IMR-90 (cell line): ENCODE data around the gene TMEM139. TPM values are rescaled to one million over a fixed set of nuclear protein-coding genes. Genes with fewer than 3 reads are reported as not detected.

ENCODE experiments used
- ATAC-seq: fragments of 200-7000 bp; cut with Tn5 transposase; 2 replicates; pipeline ENCODE4 v1.9.1; 2020; ENCODE audit warnings: low read depth, mild to moderate bottlenecking, moderate library complexity
- BruUV-seq: library from RNA; stranded (reverse); fragments of 400-500 nt; replicated peaks from 2 replicates; lab custom pipeline; 2021; lab: Mats Ljungman, UMichigan
- CTCF ChIA-PET: fragments of 300-600 bp; formaldehyde crosslinking; extraction: SDS; loops from one replicate; lab custom pipeline; 2021; ENCODE audit warnings: antibody characterized with exemption; lab: Yijun Ruan, JAX
- POLR2A ChIA-PET: fragments of 300-600 bp; sonication (Branson Sonifier 250); formaldehyde crosslinking; loops from one replicate; lab custom pipeline; 2022; ENCODE audit warnings: antibody characterized with exemption; ENCODE audit not compliant: unreplicated experiment; lab: Charles Lee
- DNase-seq: peaks from one replicate; pipeline ENCODE4 v3.0.0; 2013
- H2AFZ ChIP-seq: replicated peaks from 2 replicates; pipeline ENCODE3; 2013; ENCODE audit warnings: low read length, mild to moderate bottlenecking; ENCODE audit not compliant: poor library complexity
- H2AK5ac ChIP-seq: 2 replicates; pipeline ENCODE4 v1.6.1; 2013; ENCODE audit warnings: low read depth, low read length, inconsistent platforms
- H2AK9ac ChIP-seq: replicated peaks from 2 replicates; pipeline ENCODE3; 2013; ENCODE audit warnings: mild to moderate bottlenecking, low read depth, low read length, moderate library complexity; ENCODE audit not compliant: poor library complexity
- H2BK120ac ChIP-seq: 2 replicates; pipeline ENCODE4 v1.6.1; 2013; ENCODE audit warnings: low read depth, low read length, inconsistent platforms
- H2BK15ac ChIP-seq: 3 replicates; pipeline ENCODE4 v1.6.1; 2013; ENCODE audit warnings: low read depth, low read length, inconsistent platforms
- H2BK20ac ChIP-seq: 2 replicates; pipeline ENCODE4 v1.6.1; 2013; ENCODE audit warnings: low read depth, mild to moderate bottlenecking, inconsistent platforms, low read length, moderate library complexity
- H2BK5ac ChIP-seq: 2 replicates; pipeline ENCODE4 v1.6.1; 2013; ENCODE audit warnings: mild to moderate bottlenecking, low read depth, low read length, inconsistent platforms; ENCODE audit not compliant: poor library complexity, severe bottlenecking
- H3K14ac ChIP-seq: replicated peaks from 2 replicates; pipeline ENCODE4 v1.6.1; 2013; ENCODE audit warnings: low read depth, low read length, inconsistent platforms
- H3K18ac ChIP-seq: 2 replicates; pipeline ENCODE4 v1.6.1; 2013; ENCODE audit warnings: low read depth, low read length, control low read depth
- H3K23ac ChIP-seq: 2 replicates; pipeline ENCODE4 v1.6.1; 2013; ENCODE audit warnings: low read depth, low read length, inconsistent platforms
- H3K27ac ChIP-seq: 2 replicates; pipeline ENCODE4 v1.5.1; 2013; ENCODE audit warnings: mild to moderate bottlenecking, control low read depth, low read length; ENCODE audit not compliant: insufficient read depth
- H3K27me3 ChIP-seq: 2 replicates; pipeline ENCODE4 v1.6.1; 2013; ENCODE audit warnings: low read length; ENCODE audit not compliant: control insufficient read depth, insufficient read depth
- H3K36me3 ChIP-seq: 2 replicates; pipeline ENCODE4 v1.6.1; 2013; ENCODE audit warnings: low read length, mixed read lengths; ENCODE audit not compliant: control insufficient read depth, insufficient read depth
- H3K4ac ChIP-seq: 2 replicates; pipeline ENCODE4 v1.6.1; 2013; ENCODE audit warnings: low read depth, low read length, inconsistent platforms
- H3K4me1 ChIP-seq: 2 replicates; pipeline ENCODE4 v1.6.1; 2013; ENCODE audit warnings: low read length, mixed read lengths; ENCODE audit not compliant: control insufficient read depth, insufficient read depth
- H3K4me2 ChIP-seq: 2 replicates; pipeline ENCODE4 v1.6.1; 2013; ENCODE audit warnings: low read depth, mild to moderate bottlenecking, control low read depth, low read length, moderate library complexity
- H3K4me3 ChIP-seq: 2 replicates; pipeline ENCODE4 v1.5.1; 2013; ENCODE audit warnings: low read depth, mild to moderate bottlenecking, control low read depth, low read length, moderate library complexity; ENCODE audit not compliant: insufficient read depth
- H3K56ac ChIP-seq: 2 replicates; pipeline ENCODE4 v1.6.1; 2013; ENCODE audit warnings: low read length, inconsistent platforms; ENCODE audit not compliant: insufficient read depth; ENCODE audit errors: extremely low read depth
- H3K79me1 ChIP-seq, 2 experiments: 2 replicates each; pipeline ENCODE4 v1.6.1; 2013; ENCODE audit warnings: low read length in 2 of 2, inconsistent platforms in 1 of 2, low read depth in 1 of 2
- H3K9ac ChIP-seq: 2 replicates; pipeline ENCODE4 v1.6.1; 2013; ENCODE audit warnings: low read depth, low read length, control low read depth
- H3K9me1 ChIP-seq: 2 replicates; pipeline ENCODE4 v1.6.1; 2013; ENCODE audit warnings: low read length, inconsistent platforms; ENCODE audit not compliant: insufficient read depth
- H3K9me3 ChIP-seq: 2 replicates; pipeline ENCODE4 v1.6.1; 2013; ENCODE audit warnings: low read length; ENCODE audit not compliant: control insufficient read depth, insufficient read depth
- H4K20me1 ChIP-seq: 2 replicates; pipeline ENCODE4 v1.6.1; 2013; ENCODE audit warnings: low read length, inconsistent platforms; ENCODE audit not compliant: insufficient read depth
- H4K5ac ChIP-seq: 2 replicates; pipeline ENCODE4 v1.6.1; 2013; ENCODE audit warnings: mild to moderate bottlenecking, low read depth, low read length, control low read depth
- H4K8ac ChIP-seq, 2 experiments: 2 replicates each; pipeline ENCODE4 v1.6.1; 2013; ENCODE audit warnings: low read depth in 2 of 2, low read length in 2 of 2, control low read depth in 1 of 2, inconsistent platforms in 1 of 2
- H4K91ac ChIP-seq: 2 replicates; pipeline ENCODE4 v1.6.1; 2013; ENCODE audit warnings: low read depth, low read length, inconsistent platforms; ENCODE audit not compliant: insufficient read depth
- BHLHE40 ChIP-seq: fragments of 150-350 bp; IDR thresholded peaks from 2 replicates; pipeline ENCODE4 v1.6.1; 2016; ENCODE audit warnings: mild to moderate bottlenecking, low read depth, low read length
- CEBPB ChIP-seq: IDR thresholded peaks from 2 replicates; pipeline ENCODE4 v1.6.1; 2012; ENCODE audit warnings: low read depth, low read length, improper control_type of control experiment
- CHD1 ChIP-seq: IDR thresholded peaks from 2 replicates; pipeline ENCODE4 v1.6.1; 2012; ENCODE audit warnings: low read depth, low read length, improper control_type of control experiment
- CTCF ChIP-seq: conservative IDR thresholded peaks from 2 replicates; pipeline ENCODE4 v1.5.1; 2012; ENCODE audit warnings: mild to moderate bottlenecking, low read depth, low read length, improper control_type of control experiment
- FOS ChIP-seq: fragments of 150-350 bp; IDR thresholded peaks from 2 replicates; pipeline ENCODE4 v1.6.1; 2016; ENCODE audit warnings: low read depth, low read length
- MAFK ChIP-seq: IDR thresholded peaks from 2 replicates; pipeline ENCODE4 v1.6.1; 2012; ENCODE audit warnings: low read depth, low read length, improper control_type of control experiment
- MAZ ChIP-seq: IDR thresholded peaks from 2 replicates; pipeline ENCODE4 v1.6.1; 2012; ENCODE audit warnings: low read depth, mild to moderate bottlenecking, low read length, improper control_type of control experiment, moderate library complexity, borderline replicate concordance
- MXI1 ChIP-seq: IDR thresholded peaks from 2 replicates; pipeline ENCODE4 v1.6.1; 2012; ENCODE audit warnings: low read depth, mild to moderate bottlenecking, low read length, moderate library complexity, borderline replicate concordance
- NFE2L2 ChIP-seq: fragments of 150-350 bp; IDR thresholded peaks from 2 replicates; pipeline ENCODE4 v1.6.1; 2016; ENCODE audit warnings: low read depth, mild to moderate bottlenecking, low read length
- POLR2A ChIP-seq: IDR thresholded peaks from 2 replicates; pipeline ENCODE4 v1.6.1; 2012; ENCODE audit warnings: mild to moderate bottlenecking, low read depth, low read length
- RAD21 ChIP-seq: IDR thresholded peaks from 2 replicates; pipeline ENCODE4 v1.6.1; 2012; ENCODE audit warnings: low read length, improper control_type of control experiment
- RCOR1 ChIP-seq: IDR thresholded peaks from 2 replicates; pipeline ENCODE4 v1.6.1; 2012; ENCODE audit warnings: mild to moderate bottlenecking, low read length, improper control_type of control experiment; ENCODE audit not compliant: insufficient replicate concordance
- RFX5 ChIP-seq: IDR thresholded peaks from 2 replicates; pipeline ENCODE4 v1.8.0; 2012; ENCODE audit warnings: low read depth, mild to moderate bottlenecking, low read length, moderate library complexity
- SMC3 ChIP-seq: fragments of 150-350 bp; IDR thresholded peaks from 2 replicates; pipeline ENCODE4 v1.6.1; 2016; ENCODE audit warnings: low read depth, mild to moderate bottlenecking, antibody characterized with exemption, low read length, moderate library complexity
- USF2 ChIP-seq: fragments of 150-350 bp; IDR thresholded peaks from 2 replicates; pipeline ENCODE4 v1.6.1; 2017; ENCODE audit warnings: mild to moderate bottlenecking, antibody characterized with exemption, low read length, low read depth
- WGBS, 2 experiments: methylation state at CpG; one replicate each; pipeline versions ENCODE4 v1.1.5 to v1.1.7; 2013; ENCODE audit warnings: missing lambda C conversion rate in 2 of 2; ENCODE audit not compliant: insufficient read length in 1 of 2; ENCODE audit errors: extremely low coverage in 2 of 2; 5-methylcytosine and 5-hydroxymethylcytosine counted together
- dilution Hi-C: fragments of 300-500 bp; cut with HindIII; formaldehyde crosslinking; loops from one replicate; pipeline ENCODE4 v1.14.3; 2018; ENCODE audit warnings: low sequenced_read_pairs; ENCODE audit not compliant: unreplicated experiment
- in situ Hi-C: fragments of 300-500 bp; cut with MboI; formaldehyde crosslinking; loops from 3 replicates; pipeline ENCODE4 v1.14.3; 2019; ENCODE audit warnings: low sequenced_read_pairs, inconsistent platforms, mixed read lengths
- intact Hi-C: fragments of 100-400 bp; cut with micrococcal nuclease; formaldehyde crosslinking; loops from 2 replicates; pipeline ENCODE4 v1.10.0; 2022
- polyA plus RNA-seq, 3 experiments: library from polyadenylated mRNA; depleted of rRNA; stranded (reverse); fragments of >200 nt; gene quantifications; 2 replicates each; pipeline ENCODE4 v1.2.3, GENCODE V29; 2012; ENCODE audit warnings: low replicate concordance in 1 of 3
- total RNA-seq: library from RNA; depleted of rRNA; stranded (reverse); fragments of >200 nt; gene quantifications from 2 replicates; pipeline ENCODE4 v1.2.3, GENCODE V29; 2012
- TF ChIP-seq, protein P1 (sequence below): fragments of 150-350 bp; IDR thresholded peaks from 2 replicates; pipeline ENCODE4 v1.6.1; 2016; ENCODE audit warnings: low read depth, mild to moderate bottlenecking, low read length, moderate library complexity, borderline replicate concordance

Gene TMEM139
- total and polyA plus RNA-seq, 2 of the 4 experiments (the other 2 are of a cell fraction): 0.07 TPM; not detected in 1

- no CpG with 5 or more reads among the region's 1 CpG for WGBS, 2 experiments
- dilution Hi-C loops: no loop called here
- TF ChIP-seq MAZ: no peak
- TF ChIP-seq POLR2A: no peak
- TF ChIP-seq CTCF: no peak
- TF ChIP-seq MXI1: no peak
- TF ChIP-seq RFX5: no peak
- TF ChIP-seq, protein P1, sequence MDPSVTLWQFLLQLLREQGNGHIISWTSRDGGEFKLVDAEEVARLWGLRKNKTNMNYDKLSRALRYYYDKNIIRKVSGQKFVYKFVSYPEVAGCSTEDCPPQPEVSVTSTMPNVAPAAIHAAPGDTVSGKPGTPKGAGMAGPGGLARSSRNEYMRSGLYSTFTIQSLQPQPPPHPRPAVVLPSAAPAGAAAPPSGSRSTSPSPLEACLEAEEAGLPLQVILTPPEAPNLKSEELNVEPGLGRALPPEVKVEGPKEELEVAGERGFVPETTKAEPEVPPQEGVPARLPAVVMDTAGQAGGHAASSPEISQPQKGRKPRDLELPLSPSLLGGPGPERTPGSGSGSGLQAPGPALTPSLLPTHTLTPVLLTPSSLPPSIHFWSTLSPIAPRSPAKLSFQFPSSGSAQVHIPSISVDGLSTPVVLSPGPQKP: no peak
- no peak for TF ChIP-seq USF2
- no peak for TF ChIP-seq NFE2L2
- TF ChIP-seq BHLHE40: no peak
- TF ChIP-seq RCOR1: no peak
- no peak for TF ChIP-seq SMC3
- TF ChIP-seq CHD1: no peak
- TF ChIP-seq MAFK: no peak
- no peak for TF ChIP-seq RAD21
- TF ChIP-seq CEBPB: no peak
- TF ChIP-seq FOS: no peak
These were observed 37.4 kb upstream of the TMEM139 start for GRCh38 chr7:143247372-143247771.

More at GRCh38 chr7:143247372-143247771, 37.4 kb upstream of the TMEM139 start:
- Histone ChIP-seq H3K23ac (no peak overlapping the region), H4K91ac (no peak overlapping the region), H4K5ac (no peak overlapping the region), H3K18ac (no peak overlapping the region), H3K79me1 (no peaks in the 10 kb centered on the region), H4K8ac (no peak overlapping the region), H2BK120ac (no peak overlapping the region), H4K20me1 (no peaks in the 10 kb centered on the region), H2BK20ac (no peak overlapping the region), H3K27ac (no peak overlapping the region), H2AK5ac (no peak overlapping the region), H2AK9ac (no peak overlapping the region), H3K9me1 (no peaks in the 10 kb centered on the region), H3K4me2 (no peak overlapping the region), H3K4ac (no peak overlapping the region), H3K9ac (no peak overlapping the region), H3K14ac (no peak overlapping the region), H3K4me1 (no peaks in the 10 kb centered on the region), H2AFZ (no peak overlapping the region), H3K27me3 (peaks cover 12% of the 10 kb centered on the region), H2BK5ac (no peak overlapping the region), H2BK15ac (no peak overlapping the region), H3K56ac (no peak overlapping the region), H3K9me3 (no peaks in the 10 kb centered on the region), H3K4me3 (no peak overlapping the region), H3K36me3 (no peaks in the 10 kb centered on the region)
- CTCF ChIA-PET: no interaction called here
- in situ Hi-C loops: no loop called here
- no peak for DNase-seq
- no TSS peak for BruUV-seq
- POLR2A ChIA-PET: no interaction called here
- intact Hi-C loops: no loop called here
- ATAC-seq: no peak
